Thoracic aorta (tissue), 2 donors: ENCODE data around the gene MGLL. TPM values are rescaled to one million over a fixed set of nuclear protein-coding genes. Genes with fewer than 3 reads are reported as not detected.

Experiments used
- ATAC-seq: fragments of 150-250 bp; one replicate; pipeline ENCODE4 v1.8.0; 2017; ENCODE audit warnings: low read depth; ENCODE audit not compliant: insufficient number of reproducible peaks, low FRiP score
- DNase-seq: peaks from one replicate; pipeline ENCODE4 v3.0.0-alpha.2; 2020; ENCODE audit warnings: low spot score
- H3K27ac ChIP-seq, 2 donors: fragments of 200-600 bp; sonication (generic); 1 replicate in 1 of 2; 2 replicates in 1 of 2; pipeline ENCODE4 v1.5.1; 2016; ENCODE audit warnings: mild to moderate bottlenecking in 2 of 2, moderate library complexity in 2 of 2
- H3K27me3 ChIP-seq: fragments of 200-600 bp; sonication (generic); replicated peaks from 2 replicates; pipeline ENCODE4 v1.6.0; 2016; ENCODE audit warnings: mild to moderate bottlenecking; ENCODE audit not compliant: insufficient read depth
- H3K36me3 ChIP-seq: fragments of 200-600 bp; sonication (generic); one replicate; pipeline ENCODE4 v1.5.1; 2016
- H3K4me1 ChIP-seq, 2 donors: fragments of 200-600 bp; sonication (generic); 1 replicate in 1 of 2; 2 replicates in 1 of 2; pipeline versions ENCODE4 v1.5.1 to v1.6.0; 2016; ENCODE audit warnings: low read depth in 2 of 2, mild to moderate bottlenecking in 1 of 2; ENCODE audit not compliant: control insufficient read depth in 1 of 2
- H3K4me3 ChIP-seq: fragments of 200-600 bp; sonication (generic); 2 replicates; pipeline ENCODE4 v1.5.1; 2016; ENCODE audit warnings: mild to moderate bottlenecking
- H3K9me3 ChIP-seq: fragments of 200-600 bp; sonication (generic); 2 replicates; pipeline ENCODE4 v1.5.1; 2016
- CTCF ChIP-seq: fragments of 200-600 bp; sonication (generic); IDR thresholded peaks from one replicate; pipeline ENCODE4 v1.5.1; 2019; ENCODE audit warnings: antibody characterized with exemption
- total RNA-seq, 2 donors: library from RNA; depleted of rRNA; stranded (reverse); fragments of >200 nt; gene quantifications; one replicate each; pipeline versions ENCODE4 v1.1.0 to v1.2.3, GENCODE V29; 2016

Gene MGLL
- total RNA-seq, 2 donors from 2014 or later, result 57.6 to 71.8 TPM

- no peak for TF ChIP-seq CTCF
- H3K9me3 ChIP-seq, result no peaks in the 10 kb centered on the region
- no peak overlapping the region for H3K4me3 ChIP-seq
- H3K27me3 ChIP-seq, result no peaks in the 10 kb centered on the region
- no peaks in the 10 kb centered on the region for H3K36me3 ChIP-seq
- H3K27ac ChIP-seq, result no peak overlapping the region
- ATAC-seq (no peak), DNase-seq (no peak)
- peaks cover 24 to 53% of the 10 kb centered on the region in 2 donors for H3K4me1 ChIP-seq
Measured at GRCh38 chr3:127751163-127751621, 71.1 kb downstream of the MGLL start.

- Histone ChIP-seq H3K4me3 (no peak overlapping the region), H3K4me1 (peaks cover 24 to 53% of the 10 kb centered on the region in 2 donors), H3K36me3 (no peaks in the 10 kb centered on the region), H3K27me3 (no peaks in the 10 kb centered on the region), H3K27ac (peak overlapping the region; percentile 19 to 85), H3K9me3 (no peaks in the 10 kb centered on the region)
- ATAC-seq (no peak), DNase-seq (no peak)
- TF ChIP-seq CTCF, result no peak
Measured at GRCh38 chr3:127750226-127751031, 71.9 kb downstream of the MGLL start.

GRCh38 chr3:127749787-127750225, 72.5 kb downstream of the MGLL start:
- no peak for TF ChIP-seq CTCF
- ATAC-seq, result no peak
- Histone ChIP-seq H3K4me1 (peaks cover 24 to 53% of the 10 kb centered on the region in 2 donors), H3K27me3 (no peaks in the 10 kb centered on the region), H3K9me3 (no peaks in the 10 kb centered on the region), H3K4me3 (no peak overlapping the region), H3K27ac (peak overlapping the region; percentile 19 to 85), H3K36me3 (no peaks in the 10 kb centered on the region)
- no peak for DNase-seq

- no peak for TF ChIP-seq CTCF
- H3K4me3 ChIP-seq, result no peak overlapping the region
- no peaks in the 10 kb centered on the region for H3K36me3 ChIP-seq
- DNase-seq, result no peak
- H3K9me3 ChIP-seq, result no peaks in the 10 kb centered on the region
- no peaks in the 10 kb centered on the region for H3K27me3 ChIP-seq
- peak overlapping the region; percentile 85 to 88 for H3K27ac ChIP-seq
- peaks cover 24 to 52% of the 10 kb centered on the region in 2 donors for H3K4me1 ChIP-seq
- ATAC-seq, result no peak
Measured at GRCh38 chr3:127749361-127749760, 73.0 kb downstream of the MGLL start.

GRCh38 chr3:127748754-127749327, 73.5 kb downstream of the MGLL start:
- no peaks in the 10 kb centered on the region for H3K27me3 ChIP-seq
- H3K27ac ChIP-seq, result peak overlapping the region; percentile 85 to 88
- H3K4me3 ChIP-seq, result no peak overlapping the region
- no peak for TF ChIP-seq CTCF
- no peaks in the 10 kb centered on the region for H3K9me3 ChIP-seq
- peaks cover 21 to 52% of the 10 kb centered on the region in 2 donors for H3K4me1 ChIP-seq
- H3K36me3 ChIP-seq, result no peaks in the 10 kb centered on the region
- DNase-seq (no peak), ATAC-seq (no peak)
